ENCODE measurements around the gene ZNF235.
"Not testable (repeated sequence)": the region's sequence is repeated elsewhere in the genome, so short reads cannot be mapped to it uniquely, and the experiment has no call there.

ZNF235 gene

GRCh38 chr19:44258835-44259413, 45.9 kb downstream of the ZNF235 start:
- no peak for DNase-seq

GRCh38 chr19:44258136-44258535, 46.7 kb downstream of the ZNF235 start:
- no peak for DNase-seq

DNA sequence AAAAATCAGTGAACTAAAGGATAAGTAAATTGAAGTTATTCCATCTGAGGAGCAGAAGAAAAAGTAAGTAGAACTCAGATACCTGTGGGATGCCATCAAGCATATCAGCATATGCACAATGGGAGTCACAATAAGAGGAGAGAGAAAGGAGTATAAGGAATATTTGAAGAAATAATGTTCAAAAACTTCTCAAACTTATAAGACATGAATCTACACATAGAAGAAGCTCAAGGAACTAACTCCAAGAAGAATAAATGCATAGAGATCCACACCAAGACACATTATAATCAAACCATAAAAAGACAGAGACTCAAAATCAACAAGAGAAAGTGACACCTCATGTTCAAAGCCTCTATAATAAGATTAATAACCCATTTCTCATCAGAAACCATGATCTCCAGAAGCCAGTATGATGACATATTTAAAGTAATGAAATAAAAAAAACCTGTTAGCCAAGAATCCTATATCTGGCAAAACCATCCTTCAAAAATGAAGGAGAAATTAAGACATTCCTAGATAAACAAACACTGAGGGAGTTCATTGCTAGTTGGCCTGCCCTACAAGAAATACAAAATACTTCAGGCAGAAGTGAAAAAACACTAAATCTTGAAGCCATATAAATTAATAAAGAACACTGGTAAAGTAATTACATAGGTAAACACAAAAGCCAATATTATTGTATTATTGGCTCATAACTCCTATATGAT, 49.0 kb downstream of the ZNF235 start:
- DNase-seq: no peak

GRCh38 chr19:44254496-44254895, 50.3 kb downstream of the ZNF235 start:
- no peak for DNase-seq

GRCh38 chr19:44253392-44253791, 51.4 kb downstream of the ZNF235 start:
- not testable (repeated sequence) for DNase-seq

GRCh38 chr19:44252332-44252731, 52.5 kb downstream of the ZNF235 start:
- not testable (repeated sequence) for DNase-seq

DNA sequence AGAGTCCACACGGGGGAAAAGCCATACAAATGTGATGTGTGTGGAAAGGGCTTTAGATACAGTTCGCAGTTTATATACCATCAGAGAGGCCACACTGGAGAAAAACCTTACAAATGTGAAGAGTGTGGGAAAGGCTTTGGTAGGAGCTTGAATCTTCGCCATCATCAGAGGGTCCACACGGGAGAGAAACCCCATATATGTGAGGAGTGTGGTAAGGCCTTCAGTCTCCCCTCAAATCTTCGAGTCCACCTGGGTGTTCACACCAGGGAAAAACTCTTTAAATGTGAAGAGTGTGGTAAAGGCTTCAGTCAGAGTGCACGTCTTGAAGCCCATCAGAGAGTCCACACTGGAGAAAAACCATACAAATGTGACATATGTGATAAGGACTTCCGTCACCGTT, 68.4 kb downstream of the ZNF235 start:
- no peak for DNase-seq

Data from right kidney (tissue), 1 donor.